ENCODE results near the gene NLE1.

DNA sequence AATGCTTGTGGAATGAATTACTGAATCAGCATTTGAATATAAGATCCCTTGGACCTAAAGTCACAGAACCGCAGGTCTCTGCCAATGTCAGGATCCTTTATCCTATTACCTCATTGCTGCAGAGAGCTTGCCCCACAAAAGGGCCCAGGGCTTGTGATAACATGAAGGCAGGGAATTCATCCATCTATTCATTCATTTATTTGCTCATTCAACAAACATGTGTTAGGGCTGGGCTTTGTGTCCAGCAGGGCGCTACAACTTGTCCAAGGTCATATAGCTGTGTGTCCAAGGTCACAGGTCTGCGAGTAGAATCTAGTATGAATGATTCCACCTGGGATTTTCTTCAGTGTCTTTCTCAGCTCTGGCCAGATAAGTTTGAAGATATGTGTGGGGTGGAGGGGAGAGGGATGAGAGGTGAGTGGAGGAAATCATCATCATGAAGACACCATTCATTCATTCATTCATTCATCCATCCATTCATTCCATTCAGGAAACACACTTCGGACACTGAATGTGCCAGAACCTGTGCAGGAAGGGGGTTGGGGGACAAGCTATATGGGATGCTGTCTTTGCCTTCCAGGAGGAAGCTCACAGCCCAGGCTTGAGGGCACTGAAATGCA lies 4.2 kb upstream of the NLE1 start:
- TF ChIP-seq, protein P1, sequence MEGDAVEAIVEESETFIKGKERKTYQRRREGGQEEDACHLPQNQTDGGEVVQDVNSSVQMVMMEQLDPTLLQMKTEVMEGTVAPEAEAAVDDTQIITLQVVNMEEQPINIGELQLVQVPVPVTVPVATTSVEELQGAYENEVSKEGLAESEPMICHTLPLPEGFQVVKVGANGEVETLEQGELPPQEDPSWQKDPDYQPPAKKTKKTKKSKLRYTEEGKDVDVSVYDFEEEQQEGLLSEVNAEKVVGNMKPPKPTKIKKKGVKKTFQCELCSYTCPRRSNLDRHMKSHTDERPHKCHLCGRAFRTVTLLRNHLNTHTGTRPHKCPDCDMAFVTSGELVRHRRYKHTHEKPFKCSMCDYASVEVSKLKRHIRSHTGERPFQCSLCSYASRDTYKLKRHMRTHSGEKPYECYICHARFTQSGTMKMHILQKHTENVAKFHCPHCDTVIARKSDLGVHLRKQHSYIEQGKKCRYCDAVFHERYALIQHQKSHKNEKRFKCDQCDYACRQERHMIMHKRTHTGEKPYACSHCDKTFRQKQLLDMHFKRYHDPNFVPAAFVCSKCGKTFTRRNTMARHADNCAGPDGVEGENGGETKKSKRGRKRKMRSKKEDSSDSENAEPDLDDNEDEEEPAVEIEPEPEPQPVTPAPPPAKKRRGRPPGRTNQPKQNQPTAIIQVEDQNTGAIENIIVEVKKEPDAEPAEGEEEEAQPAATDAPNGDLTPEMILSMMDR (conservative IDR thresholded peaks at IDR 0.05 in 1 of 2, IDR thresholded peaks at IDR 0.05 in 1 of 2; ENCODE audit: extremely low read depth in 1 of 2, insufficient read depth in 1 of 2, low read depth in 1 of 2, low read length in 2 of 2), result no peak
- TF ChIP-seq EZH2 (IDR thresholded peaks at IDR 0.05; ENCODE audit: borderline replicate concordance, low read length), result no peak

Data from mammary epithelial cell (primary cell).